OCI-LY7 (cell line): ENCODE results near the gene GSTA5. TPM values are rescaled to one million over a fixed set of nuclear protein-coding genes. Genes with fewer than 3 reads are reported as not detected.
"Not testable (repeated sequence)": the region's sequence is repeated elsewhere in the genome, so short reads cannot be mapped to it uniquely, and the experiment has no call there.

Experiments
- BruUV-seq: library from RNA; stranded (reverse); fragments of 400-500 nt; replicated peaks from 2 replicates; lab custom pipeline; 2021; lab: Mats Ljungman, UMichigan
- CTCF ChIA-PET: fragments of 300-600 bp; sonication (Branson Sonifier 250); formaldehyde crosslinking; loops from one replicate; lab custom pipeline; 2022; ENCODE audit warnings: antibody characterized with exemption; ENCODE audit not compliant: unreplicated experiment; lab: Charles Lee
- POLR2A ChIA-PET: fragments of 300-600 bp; sonication (Branson Sonifier 250); formaldehyde crosslinking; loops from one replicate; lab custom pipeline; 2022; ENCODE audit warnings: antibody characterized with exemption; lab: Charles Lee
- DNase-seq: peaks from one replicate; pipeline ENCODE4 v3.0.0-alpha.2; 2015; ENCODE audit warnings: low spot score
- H2AFZ ChIP-seq: fragments of 200-600 bp; sonication (generic), shearing (Covaris generic); 2 replicates; pipeline ENCODE4 v1.6.1; 2014; ENCODE audit warnings: mild to moderate bottlenecking, antibody characterized with exemption, low read length, moderate library complexity
- H3K27ac ChIP-seq: fragments of 200-600 bp; sonication (generic); 2 replicates; pipeline ENCODE4 v1.5.1; 2014; ENCODE audit warnings: mixed run types, low read depth, mild to moderate bottlenecking, moderate library complexity, low read length, inconsistent platforms; ENCODE audit not compliant: poor library complexity, severe bottlenecking
- H3K36me3 ChIP-seq: fragments of 200-600 bp; sonication (generic); 2 replicates; pipeline ENCODE4 v1.6.1; 2014; ENCODE audit warnings: mild to moderate bottlenecking, antibody characterized with exemption, low read length, moderate library complexity, mixed read lengths; ENCODE audit not compliant: insufficient read depth
- H3K4me1 ChIP-seq: fragments of 200-600 bp; sonication (generic); 2 replicates; pipeline ENCODE4 v1.5.1; 2014; ENCODE audit warnings: mild to moderate bottlenecking, low read length; ENCODE audit not compliant: insufficient read depth, poor library complexity, severe bottlenecking
- H3K4me2 ChIP-seq: fragments of 200-600 bp; sonication (generic); 2 replicates; pipeline ENCODE4 v1.6.1; 2014; ENCODE audit warnings: mild to moderate bottlenecking, low read length
- H3K4me3 ChIP-seq: fragments of 200-600 bp; sonication (generic); 2 replicates; pipeline ENCODE4 v1.5.1; 2014; ENCODE audit warnings: mild to moderate bottlenecking, low read depth, low read length; ENCODE audit not compliant: poor library complexity, severe bottlenecking
- H3K79me2 ChIP-seq: fragments of 200-600 bp; sonication (generic); 2 replicates; pipeline ENCODE4 v1.6.1; 2016; ENCODE audit warnings: low read depth, mild to moderate bottlenecking, low read length, moderate library complexity, mixed read lengths; ENCODE audit not compliant: insufficient read depth
- H3K9me2 ChIP-seq: fragments of 200-600 bp; sonication (generic); 2 replicates; pipeline ENCODE4 v1.6.1; 2016; ENCODE audit warnings: mild to moderate bottlenecking, low read length, mixed read lengths; ENCODE audit not compliant: insufficient read depth
- H3K9me3 ChIP-seq: fragments of 200-600 bp; sonication (generic); 2 replicates; pipeline ENCODE4 v1.6.1; 2014; ENCODE audit warnings: mild to moderate bottlenecking, mixed run types, low read length, mixed read lengths
- H4K20me1 ChIP-seq: fragments of 200-600 bp; sonication (generic); 2 replicates; pipeline ENCODE4 v1.6.1; 2014; ENCODE audit warnings: mild to moderate bottlenecking, antibody characterized with exemption, low read length, moderate library complexity, mixed read lengths; ENCODE audit not compliant: insufficient read depth
- EZH2phosphoT487 ChIP-seq: fragments of 200-600 bp; sonication (generic); IDR thresholded peaks from 2 replicates; pipeline ENCODE4 v1.6.1; 2018; ENCODE audit warnings: low read depth, borderline replicate concordance, mild to moderate bottlenecking, mixed run types, antibody characterized with exemption, low read length, moderate library complexity, mixed read lengths
- intact Hi-C: fragments of 100-400 bp; cut with micrococcal nuclease; formaldehyde crosslinking; loops from one replicate; pipeline ENCODE4 v1.10.0; 2022; ENCODE audit not compliant: unreplicated experiment
- total RNA-seq, 2 experiments: library from RNA; depleted of rRNA in 1 of 2; stranded (reverse); fragments of >200 nt in 1 of 2; shearing (Covaris generic) in 1 of 2; gene quantifications; 2 replicates each; pipeline ENCODE4 v1.2.3, GENCODE V29; 2014 to 2022
- TF ChIP-seq, protein P1 (sequence below): fragments of 200-600 bp; sonication (generic); conservative IDR thresholded peaks from 2 replicates; pipeline ENCODE4 v1.5.1; 2014; ENCODE audit warnings: mild to moderate bottlenecking, antibody characterized with exemption, low read length, moderate library complexity, mixed read lengths

The GSTA5 gene
- total RNA-seq, 2 experiments from 2014 or later: not detected

DNA sequence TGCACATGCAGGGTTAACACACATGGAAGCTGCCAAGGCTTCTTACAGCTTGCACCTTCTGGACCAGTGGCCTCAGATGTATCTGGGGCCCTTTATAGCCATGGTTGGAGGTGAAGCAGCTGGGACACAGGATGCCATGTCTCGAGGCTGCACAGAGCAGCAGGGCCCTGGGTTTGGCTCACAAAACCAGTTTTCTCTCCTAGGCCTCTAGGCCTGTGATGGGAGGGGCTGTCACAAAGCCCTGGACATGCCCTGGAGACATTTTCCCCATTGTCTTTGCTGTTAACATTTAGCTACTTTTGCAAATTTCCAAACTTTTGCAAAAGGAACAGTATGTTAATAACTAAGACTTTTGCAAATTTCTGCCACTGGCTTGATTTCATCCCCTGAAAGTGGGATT, 18.8 kb downstream of the GSTA5 start:
- no peak overlapping the region for H2AFZ ChIP-seq
- POLR2A ChIA-PET: no interaction called here
- H3K79me2 ChIP-seq: no peaks in the 10 kb centered on the region
- H3K4me3 ChIP-seq: no peak overlapping the region
- DNase-seq: no peak
- TF ChIP-seq, protein P1, sequence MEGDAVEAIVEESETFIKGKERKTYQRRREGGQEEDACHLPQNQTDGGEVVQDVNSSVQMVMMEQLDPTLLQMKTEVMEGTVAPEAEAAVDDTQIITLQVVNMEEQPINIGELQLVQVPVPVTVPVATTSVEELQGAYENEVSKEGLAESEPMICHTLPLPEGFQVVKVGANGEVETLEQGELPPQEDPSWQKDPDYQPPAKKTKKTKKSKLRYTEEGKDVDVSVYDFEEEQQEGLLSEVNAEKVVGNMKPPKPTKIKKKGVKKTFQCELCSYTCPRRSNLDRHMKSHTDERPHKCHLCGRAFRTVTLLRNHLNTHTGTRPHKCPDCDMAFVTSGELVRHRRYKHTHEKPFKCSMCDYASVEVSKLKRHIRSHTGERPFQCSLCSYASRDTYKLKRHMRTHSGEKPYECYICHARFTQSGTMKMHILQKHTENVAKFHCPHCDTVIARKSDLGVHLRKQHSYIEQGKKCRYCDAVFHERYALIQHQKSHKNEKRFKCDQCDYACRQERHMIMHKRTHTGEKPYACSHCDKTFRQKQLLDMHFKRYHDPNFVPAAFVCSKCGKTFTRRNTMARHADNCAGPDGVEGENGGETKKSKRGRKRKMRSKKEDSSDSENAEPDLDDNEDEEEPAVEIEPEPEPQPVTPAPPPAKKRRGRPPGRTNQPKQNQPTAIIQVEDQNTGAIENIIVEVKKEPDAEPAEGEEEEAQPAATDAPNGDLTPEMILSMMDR: no peak
- TF ChIP-seq EZH2phosphoT487: no peak
- H4K20me1 ChIP-seq: no peaks in the 10 kb centered on the region
- intact Hi-C loops: no loop called here
- BruUV-seq: no TSS peak
- CTCF ChIA-PET: no interaction called here
- H3K4me1 ChIP-seq: no peaks in the 10 kb centered on the region
- no peaks in the 10 kb centered on the region for H3K9me3 ChIP-seq
- no peak overlapping the region for H3K27ac ChIP-seq
- no peaks in the 10 kb centered on the region for H3K9me2 ChIP-seq
- no peak overlapping the region for H3K4me2 ChIP-seq
- no peaks in the 10 kb centered on the region for H3K36me3 ChIP-seq

DNA sequence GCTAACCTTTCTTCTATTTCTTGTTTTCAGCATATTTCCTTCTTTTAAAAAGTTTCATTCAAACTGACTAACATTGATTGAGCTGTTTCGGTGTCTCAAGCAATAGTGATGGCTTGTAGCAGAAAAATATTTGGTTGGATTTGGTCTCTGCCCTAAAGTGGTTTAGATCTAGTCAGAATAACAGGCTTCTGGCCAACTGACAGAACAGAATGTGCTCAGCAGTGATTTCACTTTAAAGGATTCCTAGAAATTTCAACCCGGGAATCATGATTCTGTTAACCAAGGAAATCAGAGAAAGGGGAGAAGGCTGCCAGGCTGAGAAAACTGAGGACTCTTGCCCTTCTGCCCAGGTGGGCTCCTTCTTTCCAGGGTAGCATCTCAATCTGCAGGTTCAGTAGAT, 20.4 kb downstream of the GSTA5 start:
- Histone ChIP-seq H3K27ac (no peak overlapping the region), H3K4me1 (no peaks in the 10 kb centered on the region), H3K36me3 (no peaks in the 10 kb centered on the region), H3K4me3 (no peak overlapping the region), H4K20me1 (no peaks in the 10 kb centered on the region), H3K4me2 (no peak overlapping the region), H3K9me2 (no peaks in the 10 kb centered on the region), H2AFZ (no peak overlapping the region), H3K9me3 (no peaks in the 10 kb centered on the region), H3K79me2 (no peaks in the 10 kb centered on the region)
- DNase-seq: no peak
- POLR2A ChIA-PET: no interaction called here
- intact Hi-C loops: no loop called here
- no TSS peak for BruUV-seq
- TF ChIP-seq, protein P1: no peak
- TF ChIP-seq EZH2phosphoT487: no peak
- CTCF ChIA-PET: no interaction called here

DNA sequence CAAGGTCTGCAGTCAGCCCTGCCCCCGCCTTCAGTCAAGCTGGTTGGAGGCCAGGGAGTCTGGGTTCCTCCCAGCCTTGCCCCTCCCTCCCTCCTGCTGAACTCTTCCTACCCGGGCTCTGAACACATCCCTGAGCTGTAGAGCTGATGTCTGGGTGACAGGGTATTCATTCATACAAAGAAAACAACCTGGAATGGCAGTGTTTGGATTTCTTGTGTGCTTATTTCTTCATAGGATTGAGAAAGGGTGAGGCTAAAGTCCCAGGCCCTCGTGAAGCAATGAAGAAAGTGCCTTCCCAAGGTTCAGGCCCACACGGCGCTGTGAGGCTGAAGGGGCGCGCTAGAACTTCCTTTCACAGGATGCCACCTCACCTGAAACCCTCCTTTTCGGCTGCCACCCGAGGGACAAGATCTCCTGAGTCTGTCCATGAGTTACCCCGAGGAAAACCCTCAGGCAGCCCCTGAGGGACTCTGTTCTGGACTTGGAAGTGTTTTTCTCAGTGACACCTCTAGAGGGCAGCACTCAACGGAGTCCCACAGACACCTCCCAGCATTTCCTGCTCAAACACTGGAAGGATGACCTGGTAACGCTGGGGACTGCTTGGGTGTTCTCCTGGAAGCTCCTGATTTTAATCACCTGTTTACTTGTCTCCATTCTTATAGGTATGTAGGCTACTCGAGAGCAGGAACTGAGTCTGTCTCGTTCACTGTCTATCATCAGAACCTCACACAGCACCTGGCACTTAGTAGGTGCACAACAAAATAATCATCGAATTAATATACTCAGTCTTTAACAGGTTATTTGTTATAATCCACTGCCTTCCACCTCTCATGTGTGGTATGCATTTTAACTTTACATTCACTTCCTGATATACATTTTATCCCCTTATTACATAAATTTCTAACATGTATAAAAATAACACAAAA, 25.2 kb downstream of the GSTA5 start:
- Histone ChIP-seq H3K4me2 (no peak overlapping the region), H4K20me1 (no peaks in the 10 kb centered on the region), H2AFZ (no peak overlapping the region), H3K9me3 (no peaks in the 10 kb centered on the region), H3K79me2 (no peaks in the 10 kb centered on the region), H3K27ac (no peak overlapping the region), H3K4me1 (no peaks in the 10 kb centered on the region), H3K36me3 (no peaks in the 10 kb centered on the region), H3K9me2 (no peaks in the 10 kb centered on the region), H3K4me3 (no peak overlapping the region)
- no TSS peak for BruUV-seq
- intact Hi-C loops: no loop called here
- ChIA-PET CTCF (no interaction called here), POLR2A (no interaction called here)
- TF ChIP-seq, protein P1: peak; percentile 86
- no peak for TF ChIP-seq EZH2phosphoT487
- DNase-seq: peak; percentile 48

DNA sequence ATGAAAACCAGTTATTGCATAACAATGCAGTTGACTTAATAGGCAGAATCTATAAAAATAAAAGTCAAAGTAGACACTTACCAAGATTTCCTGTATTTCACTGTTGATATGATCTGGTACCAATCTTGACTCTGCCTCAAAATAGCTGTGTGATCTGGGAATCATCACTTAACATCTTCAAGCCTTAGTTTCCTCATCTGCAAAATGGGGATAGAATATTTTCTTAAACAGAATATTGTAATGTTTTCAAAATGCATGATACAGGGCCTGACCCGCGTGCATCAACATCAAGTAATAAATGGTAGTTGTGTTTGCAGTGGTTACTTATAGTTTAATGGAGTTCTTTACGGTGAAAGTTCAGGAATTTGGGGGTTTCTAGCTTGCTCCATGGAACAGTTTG, 26.1 kb downstream of the GSTA5 start:
- DNase-seq, H3K4me3 ChIP-seq, H4K20me1 ChIP-seq, H2AFZ ChIP-seq, BruUV-seq, H3K79me2 ChIP-seq, H3K4me1 ChIP-seq, intact Hi-C loops, CTCF ChIA-PET, H3K4me2 ChIP-seq, H3K27ac ChIP-seq, H3K9me3 ChIP-seq, H3K36me3 ChIP-seq, POLR2A ChIA-PET, H3K9me2 ChIP-seq: not testable (repeated sequence)
